Thyroid gland (tissue), 4 donors: Measurements from ENCODE around the gene MDFI. TPM values are rescaled to one million over a fixed set of nuclear protein-coding genes. Genes with fewer than 3 reads are reported as not detected.
A peak's percentile ranks its signal among the peaks of the same experiment; 100 is the strongest.

ENCODE experiments used
- DNase-seq, 2 donors: peaks; one replicate each; pipeline ENCODE4 v3.0.0-alpha.2; 2019
- H3K27ac ChIP-seq, 3 donors: fragments of 200-600 bp; sonication (generic); 1 replicate in 2 of 3; 2 replicates in 1 of 3; pipeline ENCODE4 v1.5.1; 2016 to 2019; ENCODE audit warnings: mild to moderate bottlenecking in 1 of 3, moderate library complexity in 1 of 3
- H3K27me3 ChIP-seq: fragments of 200-600 bp; sonication (generic); one replicate; pipeline ENCODE4 v1.5.1; 2019
- H3K36me3 ChIP-seq, 2 donors: fragments of 200-600 bp; sonication (generic); one replicate each; pipeline ENCODE4 v1.5.1; 2016 to 2019
- H3K4me1 ChIP-seq, 2 donors: fragments of 200-600 bp; sonication (generic); one replicate each; pipeline ENCODE4 v1.5.1; 2017 to 2019
- H3K4me3 ChIP-seq, 3 donors: fragments of 200-600 bp; sonication (generic); replicated peaks in 1 of 3; 1 replicate in 2 of 3; 2 replicates in 1 of 3; pipeline ENCODE4 v1.5.1; 2016; ENCODE audit warnings: mild to moderate bottlenecking in 1 of 3
- H3K9me3 ChIP-seq: fragments of 200-600 bp; sonication (generic); one replicate; pipeline ENCODE4 v1.5.1; 2017
- CTCF ChIP-seq, 6 experiments: fragments of 200-600 bp in 3 of 6; fragments of 450-650 bp in 3 of 6; sonication (generic) in 3 of 6; IDR thresholded peaks; one replicate each; pipeline ENCODE4 v1.5.1; 2016 to 2019; ENCODE audit warnings: antibody characterized with exemption in 6 of 6, mild to moderate bottlenecking in 2 of 6, inconsistent platforms in 1 of 6, moderate library complexity in 1 of 6
- POLR2A ChIP-seq, 2 donors: fragments of 450-650 bp; IDR thresholded peaks; one replicate each; pipeline ENCODE4 v1.6.1; 2017; ENCODE audit warnings: antibody characterized with exemption in 2 of 2, mild to moderate bottlenecking in 2 of 2, moderate library complexity in 1 of 2
- WGBS, 2 donors: methylation state at CpG; one replicate each; pipeline ENCODE4 v1.1.5; 2017; 5-methylcytosine and 5-hydroxymethylcytosine counted together
- intact Hi-C: fragments of 100-400 bp; cut with DNase I; formaldehyde crosslinking; loops from one replicate; pipeline ENCODE4 v1.15.1; 2023
- total RNA-seq, 4 donors: library from RNA; depleted of rRNA; stranded (reverse); fragments of >200 nt; gene quantifications; one replicate each; pipeline ENCODE4 v1.2.3, GENCODE V29; 2016

The MDFI gene
- total RNA-seq, 4 donors from 2014 or later = 2.9 to 9.3 (median 6.5) TPM

- Histone ChIP-seq H3K4me1 (peaks cover 19 to 28% of the 10 kb centered on the region in 2 donors), H3K36me3 (no peaks in the 10 kb centered on the region), H3K4me3 (peak overlapping the region in 1 of 3 donors; percentile 40), H3K9me3 (no peaks in the 10 kb centered on the region), H3K27me3 (peaks cover 6% of the 10 kb centered on the region), H3K27ac (no peak overlapping the region)
- intact Hi-C loops = no loop called here
- TF ChIP-seq CTCF (IDR thresholded peaks at IDR 0.05) (no peak), POLR2A (IDR thresholded peaks at IDR 0.05) (no peak)
- 11 to 15% methylated on average over 16 to 23 of the region's 54 CpGs for WGBS, 2 donors
- DNase-seq = no peak
These were observed 870 bp upstream of the MDFI start for GRCh38 chr6:41637194-41638001.

- DNase-seq = peak in 1 of 2 donors; percentile 10
- peak overlapping the region in 1 of 3 donors; percentile 13 for H3K27ac ChIP-seq
- H3K4me3 ChIP-seq = peak overlapping the region in 1 of 3 donors; percentile 40
- intact Hi-C loops = no loop called here
- H3K27me3 ChIP-seq = peaks cover 6% of the 10 kb centered on the region
- H3K9me3 ChIP-seq = no peaks in the 10 kb centered on the region
- TF ChIP-seq POLR2A (IDR thresholded peaks at IDR 0.05) = no peak
- TF ChIP-seq CTCF (IDR thresholded peaks at IDR 0.05) = no peak
- H3K4me1 ChIP-seq = peaks cover 19 to 28% of the 10 kb centered on the region in 2 donors
- no peaks in the 10 kb centered on the region for H3K36me3 ChIP-seq
- 34 to 38% methylated on average over 37 to 40 of the region's 40 CpGs for WGBS, 2 donors
These were observed 904 bp downstream of the MDFI start for GRCh38 chr6:41638935-41639808.

GRCh38 chr6:41639809-41640371, 1.6 kb downstream of the MDFI start:
- TF ChIP-seq POLR2A (IDR thresholded peaks at IDR 0.05) = no peak
- H3K4me1 ChIP-seq = peaks cover 19 to 28% of the 10 kb centered on the region in 2 donors
- intact Hi-C loops = no loop called here
- H3K27ac ChIP-seq = no peak overlapping the region
- WGBS, 2 donors = 66 to 77% methylated on average over 7 to 8 of the region's 8 CpGs
- DNase-seq = no peak
- no peak overlapping the region for H3K4me3 ChIP-seq
- H3K36me3 ChIP-seq = no peaks in the 10 kb centered on the region
- H3K27me3 ChIP-seq = peaks cover 6% of the 10 kb centered on the region
- H3K9me3 ChIP-seq = no peaks in the 10 kb centered on the region

GRCh38 chr6:41640426-41640825, 2.2 kb downstream of the MDFI start:
- DNase-seq = no peak

More at GRCh38 chr6:41640426-41640825, 2.2 kb downstream of the MDFI start:
- no peaks in the 10 kb centered on the region for H3K36me3 ChIP-seq
- 81 to 85% methylated on average over 4 to 7 of the region's 7 CpGs for WGBS, 2 donors
- TF ChIP-seq POLR2A (IDR thresholded peaks at IDR 0.05) (no peak), CTCF (IDR thresholded peaks at IDR 0.05) (no peak)
- intact Hi-C loops = no loop called here
- H3K4me1 ChIP-seq = peaks cover 19 to 28% of the 10 kb centered on the region in 2 donors
- H3K4me3 ChIP-seq = no peak overlapping the region
- no peak overlapping the region for H3K27ac ChIP-seq
- no peaks in the 10 kb centered on the region for H3K9me3 ChIP-seq
- H3K27me3 ChIP-seq = peaks cover 6% of the 10 kb centered on the region
